B cell (primary cell): ENCODE measurements around the gene SPEN.

ENCODE experiments used
- CTCF ChIP-seq: fragments of 200-600 bp; IDR thresholded peaks from one replicate; pipeline ENCODE4 v1.8.0; 2022; ENCODE audit warnings: antibody characterized with exemption, mild to moderate bottlenecking
- EZH2 ChIP-seq: IDR thresholded peaks from 2 replicates; pipeline ENCODE4 v1.6.1; 2012; ENCODE audit warnings: borderline replicate concordance, low read depth, mild to moderate bottlenecking, moderate library complexity, low read length; ENCODE audit not compliant: insufficient read depth, poor library complexity, severe bottlenecking

DNA sequence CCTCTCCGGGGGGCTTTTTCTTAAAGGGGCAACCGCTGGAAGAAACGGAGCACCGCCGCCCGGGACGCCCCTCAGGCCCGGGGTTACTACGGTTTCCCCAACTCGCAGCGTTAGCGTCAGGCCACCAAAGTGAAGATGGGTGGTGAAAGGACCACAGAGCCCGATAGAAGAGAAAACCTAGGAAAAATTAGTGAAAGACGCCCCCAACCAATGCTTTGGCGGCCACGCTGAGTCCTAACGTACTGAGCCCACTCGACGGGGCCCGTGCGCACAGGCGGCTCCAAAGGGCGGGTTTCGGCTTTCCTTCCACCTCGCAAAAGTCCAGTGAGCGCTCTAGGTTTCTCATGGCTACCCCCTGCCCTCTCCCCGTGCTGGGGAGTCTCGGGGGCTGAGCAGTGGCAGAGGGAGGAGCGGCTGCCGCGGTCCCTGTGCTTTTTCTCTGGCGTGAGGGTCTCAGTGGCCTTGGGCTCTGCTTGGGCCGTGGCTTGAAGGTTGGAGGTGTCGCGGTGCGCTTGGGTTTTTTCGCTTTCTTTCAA is 12.2 kb upstream of the SPEN start:
- TF ChIP-seq CTCF = no peak
- TF ChIP-seq EZH2 = no peak
